Stimulated activated CD8-positive, alpha-beta memory T cell treated with anti-CD3 and anti-CD28 coated beads, Interleukin-7, amount 100 ng/mL, for 1 hour (primary cell): ENCODE results near the gene GTPBP3.
"Not testable (repeated sequence)": the region's sequence is repeated elsewhere in the genome, so short reads cannot be mapped to it uniquely, and the experiment has no call there.

Experiments
- DNase-seq, 2 donors: peaks; one replicate each; pipeline ENCODE4 v3.0.0-alpha.2; 2020; ENCODE audit warnings: low read depth in 2 of 2

GTPBP3 gene

GRCh38 chr19:17336872-17337674 lies at the start of gene GTPBP3:
GTPBP3 (plus strand) TSS chr19:17337553; CDS start chr19:17337612, 59 bp downstream.
- peak; percentile 82 to 89 for DNase-seq

- DNase-seq: no peak
Observed at GRCh38 chr19:17289489-17289888, 47.9 kb upstream of the GTPBP3 start.

- peak; percentile 59 to 64 for DNase-seq
Observed at GRCh38 chr19:17292301-17293074, 44.9 kb upstream of the GTPBP3 start.

GRCh38 chr19:17293605-17294004 lies 43.7 kb upstream of the GTPBP3 start:
- DNase-seq: no peak

GRCh38 chr19:17294051-17294891 lies 43.1 kb upstream of the GTPBP3 start:
- no peak for DNase-seq

- DNase-seq: not testable (repeated sequence)
Observed at GRCh38 chr19:17295551-17295950, 41.8 kb upstream of the GTPBP3 start.

GRCh38 chr19:17296273-17296672 lies 41.1 kb upstream of the GTPBP3 start:
- DNase-seq: no peak

GRCh38 chr19:17296976-17297375 lies 40.4 kb upstream of the GTPBP3 start:
- DNase-seq: no peak

GRCh38 chr19:17300992-17301619 lies 36.2 kb upstream of the GTPBP3 start:
- DNase-seq: no peak

- DNase-seq: no peak
Observed at GRCh38 chr19:17302391-17303166, 34.8 kb upstream of the GTPBP3 start.

GRCh38 chr19:17303167-17303939 lies 34.0 kb upstream of the GTPBP3 start, which contains the start of gene ABHD8:
ABHD8 (minus strand) TSS chr19:17303425; CDS start chr19:17301616, 1,809 bp downstream.
- peak; percentile 82 to 89 for DNase-seq

GRCh38 chr19:17303940-17304267 lies 33.4 kb upstream of the GTPBP3 start:
- no peak for DNase-seq

- no peak for DNase-seq
Observed at GRCh38 chr19:17304386-17305215, 32.8 kb upstream of the GTPBP3 start.

GRCh38 chr19:17305216-17305516 lies 32.2 kb upstream of the GTPBP3 start:
- DNase-seq: no peak

- peak; percentile 84 to 86 for DNase-seq
Observed at GRCh38 chr19:17305517-17306284, 31.7 kb upstream of the GTPBP3 start, which contains the start of gene MRPL34. MRPL34 (plus strand) TSS chr19:17305872; CDS start chr19:17305893, 21 bp downstream.

GRCh38 chr19:17306285-17306714 lies 31.1 kb upstream of the GTPBP3 start:
- no peak for DNase-seq

GRCh38 chr19:17307876-17308377 lies 29.4 kb upstream of the GTPBP3 start:
- DNase-seq: no peak
